M059J (cell line): ENCODE data around the gene UNC50. TPM values are rescaled to one million over a fixed set of nuclear protein-coding genes. Genes with fewer than 3 reads are reported as not detected.

Experiments
- DNase-seq: peaks from one replicate; pipeline ENCODE4 v3.0.0-alpha.2; 2012; ENCODE audit warnings: low read depth
- total RNA-seq: library from RNA; depleted of rRNA; stranded (reverse); fragments of >200 nt; shearing (Covaris generic); gene quantifications from 2 replicates; pipeline ENCODE4 v1.2.3, GENCODE V29; 2014; rRNA removed

Gene UNC50, protein sequence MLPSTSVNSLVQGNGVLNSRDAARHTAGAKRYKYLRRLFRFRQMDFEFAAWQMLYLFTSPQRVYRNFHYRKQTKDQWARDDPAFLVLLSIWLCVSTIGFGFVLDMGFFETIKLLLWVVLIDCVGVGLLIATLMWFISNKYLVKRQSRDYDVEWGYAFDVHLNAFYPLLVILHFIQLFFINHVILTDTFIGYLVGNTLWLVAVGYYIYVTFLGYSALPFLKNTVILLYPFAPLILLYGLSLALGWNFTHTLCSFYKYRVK
- 63.3 and 67.5 TPM in 2 replicates for total RNA-seq

DNA sequence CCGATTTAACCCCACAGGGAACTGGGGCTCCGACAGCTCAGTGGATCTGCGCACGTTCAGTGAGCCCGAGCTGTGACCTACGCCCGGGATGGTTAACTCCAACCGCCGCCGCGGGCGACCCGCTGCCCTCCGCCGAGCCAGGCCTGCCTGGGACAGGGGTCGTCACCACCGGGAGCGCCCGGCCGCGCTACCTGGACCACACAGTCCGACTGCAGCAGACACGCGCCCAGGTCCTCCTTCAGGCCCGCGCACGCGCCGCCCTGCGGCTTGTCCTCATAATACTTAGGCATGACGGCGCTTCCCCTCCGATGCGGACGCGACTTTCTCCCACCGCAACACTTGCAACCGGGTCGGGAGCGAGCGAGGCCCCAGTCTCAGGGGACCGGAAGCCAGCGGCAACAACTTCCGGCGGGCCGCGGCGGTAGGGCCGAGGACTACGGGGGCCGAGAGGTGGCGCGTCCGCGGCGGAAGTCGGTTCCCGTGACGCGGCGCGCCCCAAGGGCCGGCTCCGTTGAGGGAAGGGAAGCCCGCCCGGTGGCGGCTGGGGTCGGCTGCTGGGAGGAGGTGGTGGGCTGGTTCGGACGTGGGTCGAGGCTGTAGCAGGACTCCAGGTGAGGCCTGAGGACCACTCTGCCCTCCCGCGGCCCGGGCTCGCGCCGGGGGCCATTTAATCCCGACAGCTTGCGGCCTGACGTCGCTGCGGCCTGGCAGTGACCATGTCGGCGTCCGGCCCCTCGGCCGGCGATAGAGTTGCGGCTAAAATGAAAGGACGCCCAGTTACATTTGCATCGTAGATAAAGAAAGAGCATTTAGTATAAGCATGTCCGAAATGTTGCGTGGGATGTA, at the start of gene UNC50, which contains the start of gene COA5:
Gene UNC50 (plus strand): TSS at position 474 of the 846 bp plus-strand sequence. CDS start 1,171 bp downstream, outside the sequence.
Gene COA5 (minus strand): TSS at position 397 of the 846 bp plus-strand sequence. CDS start 107 bp downstream, at position 290.
- DNase-seq, result peak; percentile 82

DNA sequence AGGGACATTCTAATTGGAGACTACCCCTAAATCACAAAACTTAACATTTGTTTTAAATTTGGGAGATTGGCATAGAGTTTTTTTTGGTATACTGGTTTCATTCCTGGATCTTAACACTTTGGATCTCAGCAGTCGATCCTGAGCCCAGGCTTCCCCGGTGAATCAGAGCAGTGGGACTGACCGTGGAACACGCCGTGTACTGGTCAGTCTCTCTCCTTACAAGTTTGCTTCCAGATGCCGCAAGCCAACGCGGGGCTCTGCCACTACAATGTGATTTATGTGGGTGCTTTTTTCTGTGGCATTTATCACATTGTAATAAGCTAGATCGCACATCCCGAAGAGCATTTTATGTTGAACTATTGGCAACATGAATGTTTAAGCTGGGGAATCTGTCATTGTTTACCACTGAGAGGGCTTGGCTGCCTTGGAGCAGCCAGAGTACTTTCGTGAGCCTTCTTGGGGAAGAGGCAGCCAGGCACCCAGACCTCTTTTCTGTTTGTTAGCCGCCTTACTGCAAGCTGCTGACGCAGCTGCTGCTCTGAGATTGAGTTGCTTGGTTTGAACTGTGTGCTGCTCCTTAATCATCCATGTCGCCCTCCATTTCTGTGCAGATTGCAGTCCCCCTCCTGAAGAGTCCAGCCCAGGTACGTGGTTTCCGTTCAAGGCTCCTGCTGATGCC, 49.4 kb upstream of the UNC50 start:
- DNase-seq, result no peak

DNA sequence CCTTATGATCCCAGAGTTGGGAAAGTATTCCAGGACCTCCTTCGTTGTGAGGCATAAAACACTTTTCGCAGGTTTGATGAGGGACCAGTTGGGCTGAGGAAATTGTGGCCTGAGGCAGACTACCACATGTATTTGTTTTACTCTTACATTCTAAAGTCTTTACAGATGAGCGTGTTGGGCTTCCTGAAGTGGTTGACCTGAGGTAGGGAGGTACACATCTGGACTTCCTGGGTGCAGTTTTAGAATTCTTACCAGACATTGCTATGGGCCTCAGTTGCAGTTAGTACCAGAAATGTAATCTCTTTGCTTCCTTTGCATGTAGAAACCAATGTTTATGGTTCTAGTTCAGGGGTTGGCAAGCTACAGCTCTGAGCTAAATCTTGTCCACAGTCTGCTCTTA, 48.8 kb upstream of the UNC50 start:
- peak; percentile 22 for DNase-seq

DNA sequence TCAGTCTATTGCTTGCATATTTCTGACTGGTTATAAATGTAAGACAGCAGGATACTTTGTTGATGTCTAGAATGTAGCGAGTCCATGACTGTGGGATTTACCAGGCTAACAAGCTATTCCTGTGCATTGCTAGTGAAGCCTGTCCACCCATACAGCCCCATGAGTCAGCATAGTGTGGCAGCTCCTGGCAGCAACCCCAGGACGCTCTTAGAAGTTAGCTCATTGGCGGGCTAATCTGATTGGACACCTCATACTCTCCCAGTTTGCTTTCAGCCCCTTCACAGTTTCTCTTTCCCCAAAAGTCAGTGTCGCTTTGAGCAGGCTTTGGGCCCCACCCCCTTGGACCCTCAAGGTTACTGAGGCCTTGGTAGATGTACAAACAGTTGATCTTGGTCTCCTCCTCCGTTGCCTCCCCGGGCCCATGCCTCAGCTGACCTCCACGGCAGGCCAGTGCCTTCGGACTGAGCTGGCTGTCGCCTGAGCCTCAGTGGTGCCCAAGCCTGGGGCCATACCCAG, 48.1 kb upstream of the UNC50 start:
- peak; percentile 90 for DNase-seq

DNA sequence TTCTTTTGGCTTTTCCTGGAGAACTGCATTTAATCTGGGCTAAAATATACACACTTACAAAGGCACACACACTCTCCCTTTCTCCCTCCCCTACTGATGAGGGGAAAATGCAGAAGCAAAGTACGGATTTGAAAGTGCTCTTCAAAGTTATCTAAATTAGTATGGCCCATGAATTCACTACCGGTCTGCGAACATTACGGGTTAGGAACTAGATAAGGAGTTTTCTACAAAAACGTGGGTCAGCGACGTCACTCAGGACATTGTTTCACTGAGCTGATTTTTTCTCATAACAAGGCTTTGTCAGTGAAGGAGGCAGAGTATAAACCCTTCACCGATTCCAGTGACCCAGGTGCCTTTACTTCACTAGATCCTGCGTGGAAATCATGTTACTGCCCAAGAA, 47.4 kb upstream of the UNC50 start:
- no peak for DNase-seq

DNA sequence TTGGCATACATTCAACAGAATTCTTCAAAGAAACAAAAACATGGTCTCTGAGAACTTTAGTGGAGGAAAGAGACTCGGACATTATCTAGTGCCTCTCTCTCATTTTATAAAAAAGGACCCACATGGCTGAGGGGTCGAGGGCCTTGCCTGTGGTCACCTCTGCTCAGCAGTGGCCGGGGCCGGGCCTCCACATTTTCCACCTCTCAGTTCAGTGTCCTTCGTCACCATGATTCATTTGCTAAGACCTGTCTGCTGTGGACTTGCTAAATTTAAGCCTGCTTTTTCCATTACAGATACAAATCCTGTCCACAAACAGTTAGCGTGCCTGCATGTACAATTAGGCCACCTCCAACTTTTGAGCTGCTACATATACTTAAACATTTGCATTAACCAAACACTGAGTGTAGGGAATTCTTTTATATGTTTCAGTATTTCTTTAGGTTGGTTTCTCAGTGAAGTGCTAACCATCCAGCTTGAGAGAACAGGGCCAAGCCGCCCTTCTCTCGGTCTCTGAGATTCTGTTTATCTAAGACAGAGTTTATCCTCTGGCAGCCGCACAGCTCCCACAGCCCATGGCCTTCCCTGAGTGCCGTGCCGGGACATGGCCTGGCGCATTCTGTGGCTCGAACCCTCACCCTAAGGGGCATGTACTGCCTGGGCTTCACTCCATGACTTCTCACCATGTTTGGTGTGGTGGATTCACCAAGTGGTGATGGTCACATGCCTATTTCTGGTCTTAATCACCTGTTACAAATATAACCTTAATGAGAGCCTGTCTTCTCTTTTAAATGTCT, 46.3 kb upstream of the UNC50 start:
- DNase-seq, result no peak

DNA sequence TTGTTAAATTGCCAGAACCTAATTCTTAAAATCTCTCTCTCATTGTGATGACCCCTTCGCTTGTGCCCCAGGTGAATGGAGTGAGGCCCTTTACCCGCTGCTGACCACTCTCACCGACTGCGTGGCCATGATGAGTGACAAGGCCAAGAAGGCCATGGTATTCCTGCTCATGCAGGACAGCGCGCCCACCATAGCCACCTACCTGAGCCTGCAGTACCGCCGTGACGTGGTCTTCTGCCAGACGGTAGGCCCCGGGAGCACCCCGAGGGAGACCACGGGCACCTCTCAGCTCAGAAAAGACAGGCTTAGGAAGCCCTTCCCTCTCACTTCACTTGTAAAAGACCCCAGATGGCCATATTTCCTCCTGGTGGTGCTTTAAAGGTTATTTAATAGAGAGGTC, 45.0 kb upstream of the UNC50 start:
- no peak for DNase-seq

DNA sequence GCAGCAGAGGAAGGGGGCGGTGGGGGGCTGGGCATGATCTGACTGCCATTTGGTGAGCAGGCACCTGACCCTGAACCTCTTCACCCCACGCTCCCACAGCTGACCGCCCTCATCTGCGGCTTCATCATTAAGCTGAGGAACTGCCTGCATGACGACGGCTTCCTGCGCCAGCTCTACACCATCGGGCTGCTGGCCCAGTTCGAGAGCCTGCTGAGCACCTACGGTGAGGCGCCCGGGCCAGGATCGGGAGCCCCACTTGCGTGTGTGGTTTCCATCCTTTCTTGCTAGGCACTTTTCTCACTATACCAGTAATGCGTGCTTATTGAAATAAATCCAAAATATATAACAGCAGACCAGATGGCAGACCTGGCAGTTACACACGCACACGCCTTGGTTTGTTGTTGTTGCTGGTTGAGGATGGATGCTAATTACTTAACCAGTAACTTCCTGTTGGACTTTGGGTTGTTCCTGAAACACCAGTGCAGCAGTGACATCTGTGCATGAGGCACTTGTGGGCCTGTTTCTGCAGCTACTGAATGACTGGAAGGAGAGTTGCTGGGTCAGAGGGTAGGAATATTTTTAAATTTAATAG, 43.8 kb upstream of the UNC50 start:
- no peak for DNase-seq

DNA sequence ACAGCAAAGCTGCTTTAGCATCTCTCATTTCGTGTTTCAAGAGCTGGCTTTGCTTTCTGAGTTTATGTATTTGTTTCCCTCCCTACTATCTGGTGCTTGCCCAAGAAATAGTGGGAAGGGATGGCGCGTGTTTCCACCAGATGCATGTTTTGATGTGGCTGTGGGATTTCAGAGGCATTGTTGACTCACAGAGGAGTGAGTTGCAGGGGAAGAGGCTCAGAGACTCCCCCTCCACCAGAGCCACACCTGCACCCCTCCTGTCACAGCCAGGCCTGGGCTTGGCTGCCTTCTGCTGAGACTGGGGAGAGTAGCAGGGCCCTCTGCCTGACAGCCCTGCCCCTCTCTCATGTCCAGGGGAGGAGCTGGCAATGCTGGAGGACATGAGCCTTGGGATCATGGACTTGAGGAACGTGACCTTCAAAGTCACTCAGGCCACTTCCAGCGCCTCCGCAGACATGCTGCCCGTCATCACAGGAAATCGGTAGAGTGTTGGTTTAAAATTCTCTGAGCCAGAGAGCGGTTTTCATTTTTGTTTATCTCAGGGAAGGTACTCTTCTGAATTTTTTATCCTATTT, 43.0 kb upstream of the UNC50 start:
- no peak for DNase-seq

DNA sequence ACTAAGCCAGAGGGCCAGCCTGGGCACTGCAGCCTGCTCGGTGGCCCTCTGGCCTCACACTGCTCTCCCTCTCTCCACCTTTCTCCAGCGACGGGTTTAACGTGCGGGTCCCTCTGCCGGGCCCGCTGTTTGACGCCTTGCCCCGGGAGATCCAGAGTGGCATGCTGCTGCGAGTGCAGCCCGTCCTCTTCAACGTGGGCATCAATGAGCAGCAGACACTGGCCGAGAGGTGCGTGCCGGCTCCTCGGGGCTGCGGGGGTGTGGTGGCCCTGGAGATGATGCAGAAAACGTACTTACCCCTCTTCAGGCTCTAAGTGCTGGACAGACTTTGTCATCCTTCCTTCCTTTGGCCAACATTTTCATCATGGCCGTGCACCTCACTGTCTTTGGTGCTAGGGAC, 42.4 kb upstream of the UNC50 start:
- no peak for DNase-seq

DNA sequence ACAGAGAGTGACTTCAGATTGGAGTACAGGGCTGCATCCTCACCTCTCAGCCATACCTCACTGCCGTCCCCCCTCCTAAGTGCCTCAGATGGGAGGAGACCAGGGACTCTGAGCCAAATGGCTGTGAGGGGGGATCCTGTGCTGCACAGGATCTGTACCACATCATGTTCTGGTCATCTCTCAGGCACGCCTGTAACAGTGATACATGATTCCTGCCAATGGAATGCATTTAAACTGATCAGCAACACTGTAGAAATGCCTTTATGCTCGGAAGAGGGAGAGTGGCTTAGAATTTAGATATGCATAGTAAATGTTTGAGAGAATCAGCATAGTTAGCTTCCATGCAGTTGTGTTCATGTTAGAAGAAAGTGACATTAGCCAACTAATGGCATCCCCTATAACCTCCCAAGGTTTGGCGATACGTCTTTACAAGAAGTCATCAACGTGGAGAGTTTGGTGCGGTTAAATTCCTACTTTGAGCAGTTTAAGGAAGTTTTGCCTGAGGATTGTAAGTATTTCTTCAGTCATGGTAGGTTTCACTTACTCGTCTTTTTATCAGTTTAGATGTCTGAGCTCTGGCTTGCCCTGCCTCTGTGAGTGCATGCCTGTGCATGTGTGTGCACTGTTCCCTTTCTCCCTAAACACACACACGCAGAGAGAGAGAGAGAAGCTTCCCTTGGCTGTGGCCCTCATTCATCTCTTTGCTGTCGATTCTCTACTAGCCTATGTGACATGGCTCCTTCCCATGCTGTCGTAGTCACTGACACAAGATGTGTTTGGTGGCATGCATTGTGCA, 40.0 kb upstream of the UNC50 start:
- DNase-seq, result no peak

DNA sequence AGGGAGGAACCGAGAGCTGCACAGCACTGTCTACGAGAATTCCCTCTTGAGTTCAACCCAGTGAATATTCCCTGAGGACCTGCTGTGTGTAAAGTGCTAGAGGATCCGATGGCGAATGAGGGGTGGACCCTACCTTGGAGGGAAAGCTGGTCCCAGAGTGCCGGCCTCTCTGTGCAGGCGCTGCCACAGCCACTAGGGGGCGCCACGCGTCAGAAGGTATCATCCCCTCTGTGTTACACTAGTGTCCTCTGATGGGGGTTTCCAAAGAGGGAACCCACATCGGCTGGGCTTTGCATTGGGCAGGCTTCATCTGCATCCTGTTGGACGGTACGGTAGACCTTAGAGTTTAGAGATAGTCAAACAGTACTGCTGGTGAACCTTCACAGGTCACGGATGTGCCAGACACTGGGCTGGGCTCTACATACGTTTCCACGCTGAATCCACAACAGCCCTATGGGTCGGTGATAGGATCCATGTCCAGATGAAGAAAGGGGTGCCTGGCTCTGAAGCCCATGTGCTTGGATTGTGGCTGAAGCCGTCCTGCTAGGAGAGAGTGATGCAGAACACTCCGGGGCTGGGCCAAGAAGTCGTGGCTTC, 39.1 kb upstream of the UNC50 start:
- DNase-seq, result peak; percentile 4

DNA sequence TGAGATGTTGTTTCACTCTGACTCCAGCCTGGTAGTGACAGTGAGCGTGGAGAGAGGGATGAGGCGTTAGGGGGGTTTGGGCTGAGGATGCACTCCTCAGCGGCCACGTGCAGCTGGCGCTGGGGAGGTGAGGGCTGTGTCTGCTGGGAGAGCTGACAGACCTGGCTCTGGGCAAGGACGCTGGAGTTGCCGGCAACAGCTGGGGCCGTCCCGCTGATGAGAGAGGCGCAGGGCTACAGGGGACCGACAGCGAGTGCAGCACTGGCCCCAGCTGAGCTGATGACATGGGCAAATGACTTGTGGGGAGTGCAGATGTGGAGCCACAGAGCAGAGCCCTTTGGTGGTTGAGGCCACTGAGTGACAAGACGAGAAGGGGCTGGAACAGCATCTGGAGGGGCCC, 38.5 kb upstream of the UNC50 start:
- no peak for DNase-seq

DNA sequence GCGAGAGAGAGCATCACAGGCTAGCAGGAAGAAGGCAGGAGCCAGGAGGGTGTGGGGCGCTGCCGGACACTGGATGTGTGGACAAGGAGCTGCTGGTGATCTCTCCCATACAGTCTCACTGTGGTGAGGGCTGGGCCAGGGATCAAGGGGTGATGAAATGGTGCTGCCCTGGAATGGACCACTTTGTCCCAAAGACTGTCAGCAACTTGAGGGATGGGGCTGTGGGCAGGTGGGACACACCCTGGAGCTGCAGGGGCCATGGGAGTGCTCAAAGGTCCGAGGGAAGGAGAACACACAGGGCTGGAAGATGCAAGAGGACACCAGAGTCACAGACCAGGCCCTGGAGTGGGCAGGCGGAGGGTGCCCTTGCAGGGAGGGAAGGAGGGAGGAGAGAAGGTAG, 38.0 kb upstream of the UNC50 start:
- no peak for DNase-seq

DNA sequence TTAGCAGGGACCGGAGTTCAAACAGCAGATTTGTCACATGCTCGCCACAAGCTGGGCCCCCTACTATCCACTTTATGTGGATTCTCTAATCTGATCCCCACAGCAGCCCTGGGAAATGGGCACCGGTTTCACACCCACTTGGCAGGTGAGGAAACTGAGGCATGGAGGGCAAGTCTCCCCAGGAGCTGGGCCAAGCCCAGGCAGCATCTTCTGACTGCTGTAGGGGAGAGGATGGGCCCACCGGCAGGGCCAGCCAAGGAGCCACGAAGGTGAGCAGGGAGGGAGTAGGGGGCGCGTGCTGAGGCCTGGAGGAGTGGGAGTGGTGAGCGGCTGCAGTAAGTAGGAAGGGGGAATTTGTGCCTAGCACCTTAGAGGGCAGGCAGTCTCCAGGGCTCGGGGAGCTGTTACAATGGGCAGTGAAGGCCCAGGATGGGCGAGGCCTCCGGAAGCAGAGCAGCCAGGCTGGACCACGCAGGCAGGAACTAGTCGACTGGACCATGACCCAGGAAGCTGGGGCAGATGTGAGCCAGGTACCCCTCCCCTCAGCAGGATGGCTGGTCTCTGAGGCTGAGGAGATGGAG, 37.2 kb upstream of the UNC50 start:
- no peak for DNase-seq

DNA sequence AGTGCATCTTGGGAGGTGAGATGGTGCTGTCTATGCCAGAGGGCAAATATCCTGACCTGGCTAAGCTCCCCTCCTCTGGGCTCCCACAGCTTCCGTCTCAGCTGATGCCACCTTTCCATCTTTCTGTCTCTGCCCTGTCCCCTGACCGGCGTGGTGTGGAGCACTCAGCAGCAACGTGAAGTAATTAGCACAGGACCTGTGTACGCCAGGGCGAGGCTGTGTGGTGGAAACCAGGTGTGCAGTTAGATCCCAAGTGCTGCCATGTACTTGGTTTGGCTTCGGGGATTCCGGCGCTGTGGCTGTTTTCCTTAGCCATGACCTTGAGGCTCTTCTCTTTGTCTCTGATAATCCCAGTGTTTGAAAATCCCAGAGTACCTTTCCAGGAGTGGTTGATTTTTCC, 36.6 kb upstream of the UNC50 start:
- no peak for DNase-seq

DNA sequence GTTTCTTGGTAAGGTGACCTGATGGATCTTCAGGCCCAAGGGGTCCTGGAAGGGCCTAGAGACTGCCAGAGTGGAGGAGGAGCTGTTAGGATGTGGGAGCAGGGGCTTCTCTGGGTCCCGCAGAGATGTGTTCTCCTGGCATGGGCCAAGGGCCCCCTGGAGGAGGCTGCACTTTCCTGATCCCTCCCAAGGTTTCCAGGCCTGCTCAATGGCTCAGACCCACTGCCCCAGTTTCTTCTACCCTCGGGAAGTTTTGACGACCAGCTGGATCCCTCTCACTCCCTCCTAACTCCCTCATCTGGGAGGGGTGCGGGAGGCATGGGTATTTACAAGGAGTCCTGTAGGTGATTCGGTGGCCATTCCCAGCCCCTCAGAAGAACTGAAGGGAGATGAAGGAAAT, 36.2 kb upstream of the UNC50 start:
- DNase-seq, result no peak

DNA sequence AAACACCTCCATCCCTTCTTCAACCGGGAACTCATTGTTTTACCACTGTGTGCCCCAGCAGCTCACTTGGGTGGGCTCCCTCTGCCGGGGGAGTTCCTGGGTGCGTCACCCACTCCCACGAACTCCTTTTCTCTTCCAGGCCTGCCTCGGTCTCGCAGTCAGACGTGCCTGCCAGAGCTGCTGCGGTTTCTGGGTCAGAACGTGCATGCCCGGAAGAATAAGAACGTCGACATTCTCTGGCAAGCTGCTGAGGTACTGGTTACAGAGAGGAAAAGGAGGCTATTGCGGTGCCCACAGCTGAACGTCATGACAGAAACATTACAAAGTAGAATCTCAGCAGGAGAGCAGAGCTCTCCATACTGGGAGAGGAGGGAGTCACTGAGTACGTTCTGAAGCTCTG, 35.7 kb upstream of the UNC50 start:
- DNase-seq, result peak; percentile 16

DNA sequence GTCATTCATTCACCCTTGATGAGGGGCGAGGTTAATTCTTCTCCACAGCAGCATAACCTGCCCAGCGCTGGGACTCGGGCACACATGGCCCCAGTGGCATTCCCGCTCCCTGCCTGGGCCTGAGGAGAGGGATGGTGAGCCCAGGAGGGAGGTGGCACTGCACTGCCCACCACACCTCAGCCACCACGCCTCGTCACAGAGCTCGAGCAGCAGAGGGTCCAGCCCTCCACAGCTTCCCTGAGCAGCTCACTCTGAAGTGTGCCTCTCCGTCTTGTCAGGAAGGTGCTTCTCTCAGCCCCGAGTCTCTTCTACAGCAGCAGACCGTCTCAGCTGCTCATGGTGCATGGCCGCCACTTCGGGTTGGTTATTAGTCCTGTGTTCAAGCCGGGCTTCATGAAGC, 35.0 kb upstream of the UNC50 start:
- no peak for DNase-seq
